Testis (tissue), 3 donors: ENCODE results near the gene PRKACA. TPM values are rescaled to one million over a fixed set of nuclear protein-coding genes. Genes with fewer than 3 reads are reported as not detected.

ENCODE experiments used
- DNase-seq: peaks from one replicate; pipeline ENCODE4 v3.0.0-alpha.2; 2019
- H3K27ac ChIP-seq, 2 donors: fragments of 200-600 bp; sonication (generic); one replicate each; pipeline ENCODE4 v1.5.1; 2019
- H3K27me3 ChIP-seq: fragments of 200-600 bp; sonication (generic); one replicate; pipeline ENCODE4 v1.5.1; 2019
- H3K36me3 ChIP-seq: fragments of 200-600 bp; sonication (generic); one replicate; pipeline ENCODE4 v1.5.1; 2017; ENCODE audit warnings: low read depth; ENCODE audit errors: missing control alignments
- H3K4me1 ChIP-seq: fragments of 200-600 bp; sonication (generic); one replicate; pipeline ENCODE4 v1.5.1; 2019
- H3K4me3 ChIP-seq, 2 donors: fragments of 200-600 bp; sonication (generic); one replicate each; pipeline ENCODE4 v1.5.1; 2017 to 2019
- H3K9me3 ChIP-seq: fragments of 200-600 bp; sonication (generic); one replicate; pipeline ENCODE4 v1.5.1; 2017
- POLR2A ChIP-seq: fragments of 450-650 bp; IDR thresholded peaks from one replicate; pipeline ENCODE4 v1.6.1; 2017; ENCODE audit warnings: antibody characterized with exemption, mild to moderate bottlenecking, moderate library complexity
- WGBS, 2 donors: methylation state at CpG; one replicate each; pipeline ENCODE4 v1.1.5; 2018; 5-methylcytosine and 5-hydroxymethylcytosine counted together
- intact Hi-C: fragments of 100-400 bp; cut with DNase I; formaldehyde crosslinking; loops from one replicate; pipeline ENCODE4 v1.15.1; 2023; ENCODE audit warnings: low total_unique reads
- polyA plus RNA-seq: library from polyadenylated mRNA; stranded (reverse); fragments of 350-450 nt; fragmentation: Illumina TruSeq; extraction: RNeasy Lipid Tissue Mini Kit (QIAGEN cat#74804); gene quantifications from one replicate; pipeline ENCODE4 v1.2.3, GENCODE V29; 2014; ENCODE audit warnings: low read depth, low replicate concordance; ENCODE audit not compliant: insufficient read depth
- total RNA-seq, 2 donors: library from RNA; depleted of rRNA; stranded (reverse); fragments of >200 nt; gene quantifications; one replicate each; pipeline ENCODE4 v1.2.3, GENCODE V29; 2016
- TF ChIP-seq, protein P1 (sequence below), 3 experiments: fragments of 450-650 bp in 2 of 3; fragments of 200-600 bp in 1 of 3; sonication (generic) in 1 of 3; IDR thresholded peaks; one replicate each; pipeline ENCODE4 v1.5.1; 2016 to 2019; ENCODE audit warnings: antibody characterized with exemption in 3 of 3, mild to moderate bottlenecking in 2 of 3, moderate library complexity in 1 of 3

PRKACA gene
- total and polyA plus RNA-seq, 3 donors from 2014 or later: 114 to 203 (median 116) TPM

DNA sequence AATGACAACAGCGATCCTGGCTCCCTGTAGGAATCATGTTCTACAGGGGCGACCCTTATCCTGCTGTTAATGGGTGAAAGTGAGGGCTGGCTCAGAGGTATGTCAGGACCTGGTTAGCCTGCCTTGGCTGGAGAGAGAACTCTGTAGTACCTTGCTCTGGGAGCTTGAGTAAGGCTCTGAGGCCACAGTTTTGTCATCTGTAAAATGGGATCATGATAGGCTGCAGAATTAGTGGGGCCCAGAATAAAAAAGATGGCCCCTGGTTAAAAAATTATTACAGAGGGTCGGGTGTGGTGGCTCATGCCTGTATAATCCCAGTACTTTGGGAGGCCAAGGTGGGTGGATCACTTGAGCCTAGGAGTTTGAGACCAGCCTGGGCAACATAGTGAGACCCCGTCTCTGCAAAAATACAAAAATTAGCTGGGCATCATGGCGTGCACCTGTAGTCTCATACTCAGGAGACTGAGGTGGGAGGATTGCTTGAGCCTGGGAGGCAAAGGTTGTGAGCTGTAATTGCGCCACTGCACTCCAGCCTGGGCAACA is 16.5 kb downstream of the PRKACA start:
- H3K36me3 ChIP-seq: no peaks in the 10 kb centered on the region
- H3K27ac ChIP-seq: no peak overlapping the region
- no peak overlapping the region for H3K4me3 ChIP-seq
- TF ChIP-seq, protein P1, sequence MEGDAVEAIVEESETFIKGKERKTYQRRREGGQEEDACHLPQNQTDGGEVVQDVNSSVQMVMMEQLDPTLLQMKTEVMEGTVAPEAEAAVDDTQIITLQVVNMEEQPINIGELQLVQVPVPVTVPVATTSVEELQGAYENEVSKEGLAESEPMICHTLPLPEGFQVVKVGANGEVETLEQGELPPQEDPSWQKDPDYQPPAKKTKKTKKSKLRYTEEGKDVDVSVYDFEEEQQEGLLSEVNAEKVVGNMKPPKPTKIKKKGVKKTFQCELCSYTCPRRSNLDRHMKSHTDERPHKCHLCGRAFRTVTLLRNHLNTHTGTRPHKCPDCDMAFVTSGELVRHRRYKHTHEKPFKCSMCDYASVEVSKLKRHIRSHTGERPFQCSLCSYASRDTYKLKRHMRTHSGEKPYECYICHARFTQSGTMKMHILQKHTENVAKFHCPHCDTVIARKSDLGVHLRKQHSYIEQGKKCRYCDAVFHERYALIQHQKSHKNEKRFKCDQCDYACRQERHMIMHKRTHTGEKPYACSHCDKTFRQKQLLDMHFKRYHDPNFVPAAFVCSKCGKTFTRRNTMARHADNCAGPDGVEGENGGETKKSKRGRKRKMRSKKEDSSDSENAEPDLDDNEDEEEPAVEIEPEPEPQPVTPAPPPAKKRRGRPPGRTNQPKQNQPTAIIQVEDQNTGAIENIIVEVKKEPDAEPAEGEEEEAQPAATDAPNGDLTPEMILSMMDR (IDR thresholded peaks at IDR 0.05): no peak
- no peak for TF ChIP-seq POLR2A
- intact Hi-C loops: no loop called here
- DNase-seq: no peak
- H3K4me1 ChIP-seq: peaks cover 10% of the 10 kb centered on the region
- 86 to 93% methylated on average over 6 of the region's 6 CpGs for WGBS, 2 donors
- H3K27me3 ChIP-seq: no peaks in the 10 kb centered on the region
- H3K9me3 ChIP-seq: no peaks in the 10 kb centered on the region

DNA sequence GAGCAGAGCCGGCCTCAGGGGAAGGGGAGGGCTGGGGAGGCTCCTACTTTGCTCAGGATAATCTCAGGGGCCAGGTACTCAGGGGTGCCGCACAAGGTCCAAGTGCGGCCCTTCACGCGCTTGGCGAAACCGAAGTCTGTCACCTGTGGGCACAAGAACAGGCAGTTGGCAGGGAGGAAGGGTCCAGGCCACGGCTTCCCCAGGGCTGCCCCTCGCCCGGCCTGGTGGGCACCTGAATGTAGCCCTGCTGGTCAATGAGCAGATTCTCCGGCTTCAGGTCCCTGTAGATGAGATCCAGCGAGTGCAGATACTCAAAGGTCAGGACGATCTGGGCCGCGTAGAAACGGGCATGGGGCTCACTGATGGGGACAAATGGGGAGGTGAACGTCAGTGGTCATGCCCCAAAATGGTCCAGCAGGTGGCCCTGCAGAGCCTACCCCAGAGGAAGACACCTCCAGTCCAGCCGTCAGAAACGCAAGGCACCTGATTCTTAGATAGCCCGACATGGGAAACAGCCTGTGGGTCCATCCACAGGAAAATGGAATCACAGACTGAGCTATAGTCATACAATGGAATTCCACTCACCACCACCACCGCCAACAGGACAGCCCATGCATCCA is 19.9 kb downstream of the PRKACA start:
- no peak for DNase-seq
- WGBS, 2 donors: 68 to 76% methylated on average over 15 to 21 of the region's 21 CpGs
- Histone ChIP-seq H3K4me1 (peaks cover 18% of the 10 kb centered on the region), H3K36me3 (no peaks in the 10 kb centered on the region), H3K4me3 (no peak overlapping the region), H3K27ac (peak overlapping the region; percentile 17 to 31), H3K27me3 (no peaks in the 10 kb centered on the region), H3K9me3 (no peaks in the 10 kb centered on the region)
- TF ChIP-seq, protein P1 (IDR thresholded peaks at IDR 0.05): peak in 2 of 3 experiments; percentile 19 to 22
- TF ChIP-seq POLR2A: no peak
- intact Hi-C loops: no loop called here

DNA sequence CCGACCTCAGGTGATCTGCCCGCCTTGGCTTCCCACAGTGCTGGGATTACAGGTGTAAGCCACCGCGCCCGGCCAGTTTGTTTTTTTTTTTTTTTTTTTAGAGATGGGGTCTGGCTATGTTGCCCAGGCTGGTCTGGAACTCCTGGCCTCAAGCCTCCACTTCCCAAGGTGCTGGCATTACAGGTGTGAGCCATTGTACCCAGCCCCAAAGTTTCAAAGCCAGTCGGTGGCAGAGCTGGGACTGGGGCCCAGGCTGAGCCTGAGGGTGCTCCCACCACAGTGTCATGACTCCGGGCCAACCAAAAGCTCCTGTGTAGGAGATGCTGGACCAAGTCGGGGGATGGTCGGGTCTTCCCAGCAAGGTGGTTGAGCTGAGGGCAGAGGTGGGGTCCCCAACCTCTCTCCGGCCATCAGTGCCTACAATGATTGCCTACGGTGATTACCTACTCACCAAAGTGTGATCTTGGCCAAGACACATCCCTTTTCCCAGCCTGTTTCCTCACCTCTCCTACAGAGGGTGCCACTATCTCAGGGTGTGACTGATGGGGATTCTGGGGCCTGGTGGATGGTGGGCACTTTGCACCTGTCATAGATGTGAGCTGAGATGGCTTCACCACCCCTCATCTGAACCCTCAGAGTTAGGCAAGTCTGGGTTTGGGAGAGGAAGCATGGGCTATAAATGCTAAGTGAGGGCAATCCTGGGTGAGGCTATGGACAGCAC is 21.1 kb downstream of the PRKACA start:
- intact Hi-C loops: no loop called here
- H3K27ac ChIP-seq: no peak overlapping the region
- no peaks in the 10 kb centered on the region for H3K36me3 ChIP-seq
- 90 to 98% methylated on average over 11 of the region's 11 CpGs for WGBS, 2 donors
- no peaks in the 10 kb centered on the region for H3K9me3 ChIP-seq
- no peak for DNase-seq
- H3K4me3 ChIP-seq: no peak overlapping the region
- peaks cover 24% of the 10 kb centered on the region for H3K4me1 ChIP-seq
- no peaks in the 10 kb centered on the region for H3K27me3 ChIP-seq
- TF ChIP-seq, protein P1 (IDR thresholded peaks at IDR 0.05): no peak
- no peak for TF ChIP-seq POLR2A

DNA sequence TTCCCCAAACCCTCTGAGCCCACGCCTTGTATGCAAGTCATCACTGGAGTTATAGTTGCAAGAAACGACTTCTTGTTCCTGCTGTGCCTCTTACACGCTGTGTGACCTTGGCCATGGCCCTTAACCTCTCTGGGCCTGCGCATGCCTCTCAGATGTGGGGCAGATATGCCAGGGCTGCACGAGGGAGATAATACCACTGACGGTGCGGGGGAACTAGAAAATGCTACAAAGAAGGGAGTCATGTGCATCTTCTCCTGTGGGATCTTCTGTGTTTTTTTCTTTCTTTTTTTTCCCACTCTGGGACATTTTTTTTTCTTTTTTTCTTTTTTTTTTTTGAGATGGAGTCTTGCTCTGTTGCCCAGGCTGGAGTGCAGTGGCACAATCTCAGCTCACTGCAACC is 22.7 kb downstream of the PRKACA start:
- peak; percentile 90 for DNase-seq
- H3K27me3 ChIP-seq: no peaks in the 10 kb centered on the region
- H3K9me3 ChIP-seq: no peaks in the 10 kb centered on the region
- intact Hi-C loops: no loop called here
- WGBS, 2 donors: 43 to 50% methylated on average over 7 of the region's 7 CpGs
- peak overlapping the region; percentile 39 to 59 for H3K27ac ChIP-seq
- TF ChIP-seq POLR2A: no peak
- TF ChIP-seq, protein P1 (IDR thresholded peaks at IDR 0.05): no peak
- H3K4me3 ChIP-seq: no peak overlapping the region
- peaks cover 24% of the 10 kb centered on the region for H3K4me1 ChIP-seq
- no peaks in the 10 kb centered on the region for H3K36me3 ChIP-seq
